ENCODE data around the gene KRTAP5-10.
"Not testable (repeated sequence)": the region's sequence is repeated elsewhere in the genome, so short reads cannot be mapped to it uniquely, and the experiment has no call there.

Gene KRTAP5-10

GRCh38 chr11:71574418-71574817 is 9.1 kb downstream of the KRTAP5-10 start:
- DNase-seq: no peak

DNA sequence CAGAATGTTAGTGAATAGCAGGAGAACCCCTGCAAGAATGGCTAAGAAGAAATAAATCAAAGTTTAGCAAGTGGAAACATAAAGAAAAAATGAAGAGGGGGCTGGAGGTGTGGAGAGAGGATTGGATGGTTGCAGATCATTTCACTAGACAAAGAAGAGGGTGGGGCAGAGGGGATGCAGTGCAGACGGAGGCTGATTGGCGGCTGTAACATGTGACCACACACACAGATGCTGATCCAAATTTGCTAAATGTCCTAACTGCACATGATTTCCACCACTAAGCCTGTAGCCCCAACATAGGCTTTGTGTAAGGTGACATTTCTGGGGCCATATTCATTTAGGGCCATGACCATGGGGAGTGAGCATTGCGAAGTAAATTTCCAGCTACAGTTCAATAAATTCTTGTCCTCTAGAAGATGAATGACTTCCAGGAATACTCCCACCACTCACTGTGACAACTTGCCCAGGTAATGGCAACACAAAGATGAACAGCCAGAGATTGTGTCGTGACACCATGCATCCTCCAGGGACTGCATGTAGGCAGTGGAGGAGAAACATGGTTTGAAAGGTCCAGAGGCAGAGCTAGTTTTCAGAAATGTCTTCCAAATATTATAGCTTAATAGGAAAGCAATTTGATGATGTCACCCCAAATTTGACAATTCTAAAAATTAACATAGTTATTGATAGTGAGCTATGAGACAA is 10.5 kb downstream of the KRTAP5-10 start:
- no peak for DNase-seq

- not testable (repeated sequence) for DNase-seq
Measured at GRCh38 chr11:71576688-71577465, 11.5 kb downstream of the KRTAP5-10 start.

- no peak for DNase-seq
Measured at GRCh38 chr11:71577469-71578004, 12.2 kb downstream of the KRTAP5-10 start.

DNA sequence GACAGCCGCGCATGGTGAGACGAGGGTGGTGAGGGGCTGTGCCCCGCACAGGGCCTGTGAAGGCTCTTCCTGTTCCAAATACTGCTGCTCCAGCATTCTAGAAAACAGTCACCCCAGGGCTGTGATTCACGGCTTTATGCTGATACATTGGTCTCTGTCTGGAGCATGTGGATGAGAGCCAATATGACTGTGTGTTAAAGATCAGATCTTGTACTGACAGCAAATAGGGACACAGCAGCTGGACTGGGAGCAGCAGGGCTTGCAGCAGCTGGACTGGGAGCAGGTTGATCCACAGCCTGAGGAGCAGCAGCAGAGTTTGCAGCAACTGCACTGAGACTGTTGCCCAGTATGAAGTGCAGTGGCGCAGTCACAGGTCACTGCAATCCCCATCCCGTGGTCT is 14.2 kb downstream of the KRTAP5-10 start:
- DNase-seq: not testable (repeated sequence)

DNA sequence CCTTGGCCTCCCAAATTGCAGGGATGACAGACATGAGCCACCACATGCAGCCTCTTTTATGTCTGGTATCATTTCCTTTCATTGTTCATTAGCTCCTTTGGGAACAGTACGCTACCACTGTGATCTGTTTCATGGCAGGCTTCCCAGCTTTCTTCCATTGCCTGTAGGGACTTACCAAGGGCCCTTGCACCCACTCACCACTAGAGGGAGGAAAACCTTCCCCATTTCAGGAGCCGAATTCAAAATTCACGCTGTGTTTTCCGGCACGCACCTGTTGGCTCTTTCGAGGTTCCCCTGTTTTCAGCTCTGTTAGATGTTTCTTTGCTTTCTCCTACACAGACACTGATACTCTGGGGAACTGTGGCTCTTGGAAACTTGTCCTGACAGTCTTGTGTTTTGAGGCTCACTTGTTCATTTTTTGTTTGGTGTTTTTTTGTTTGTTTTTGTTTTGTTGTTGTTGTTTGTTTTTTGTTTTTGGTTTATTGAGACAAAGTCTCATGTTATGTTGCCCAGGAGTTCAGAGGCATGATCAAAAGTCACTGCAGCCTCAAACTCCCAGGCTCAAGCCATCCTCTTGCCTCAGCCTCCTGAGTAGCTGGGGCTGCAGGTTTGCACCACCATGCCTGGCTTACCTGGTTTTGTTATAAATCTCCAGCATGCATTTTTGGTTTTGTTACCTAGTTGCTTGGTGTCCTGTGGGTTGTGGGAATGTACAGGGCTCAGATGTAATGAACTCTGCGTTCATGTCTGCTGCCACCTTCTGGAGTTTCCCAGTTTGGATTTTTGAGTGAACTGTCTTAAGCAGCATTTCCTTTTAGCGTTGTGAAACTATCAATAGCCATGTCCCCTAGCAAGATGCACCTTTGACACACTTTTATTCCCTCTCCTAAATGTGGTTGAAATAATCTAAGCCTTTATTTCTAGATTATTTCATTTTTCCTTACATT is 15.0 kb downstream of the KRTAP5-10 start:
- DNase-seq: peak; percentile 58

DNA sequence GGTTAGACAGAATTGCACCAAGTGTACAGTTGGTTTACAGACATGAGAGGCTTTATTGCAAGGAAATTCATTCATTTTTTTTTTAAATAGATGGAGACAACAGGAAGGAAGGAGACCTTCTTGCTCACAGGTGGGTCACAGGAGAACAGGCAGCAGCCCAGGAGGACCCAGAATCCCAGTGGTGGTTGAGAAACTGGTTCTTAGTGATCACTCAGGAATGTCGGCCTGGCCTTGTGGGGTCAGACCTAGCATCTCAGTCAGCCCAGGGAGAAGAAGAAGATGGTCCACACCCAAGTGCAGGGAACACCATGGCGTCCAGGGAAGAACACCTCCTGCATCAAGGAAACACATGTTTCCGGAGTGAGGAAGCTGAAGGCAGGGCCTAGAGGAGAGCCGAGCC is 16.5 kb downstream of the KRTAP5-10 start:
- no peak for DNase-seq

GRCh38 chr11:71582309-71582895 is 17.0 kb downstream of the KRTAP5-10 start, which contains the start of gene KRTAP5-11:
Gene KRTAP5-11, minus strand, starts transcription at chr11:71582875. Its CDS starts 38 bp downstream, at chr11:71582837.
- DNase-seq: no peak

- not testable (repeated sequence) for DNase-seq
Measured at GRCh38 chr11:71582969-71583368, 17.6 kb downstream of the KRTAP5-10 start.

GRCh38 chr11:71585673-71586072 is 20.3 kb downstream of the KRTAP5-10 start:
- not testable (repeated sequence) for DNase-seq

- DNase-seq: not testable (repeated sequence)
Measured at GRCh38 chr11:71588314-71588713, 23.0 kb downstream of the KRTAP5-10 start.

GRCh38 chr11:71588822-71589545 is 23.6 kb downstream of the KRTAP5-10 start:
- DNase-seq: not testable (repeated sequence)

DNA sequence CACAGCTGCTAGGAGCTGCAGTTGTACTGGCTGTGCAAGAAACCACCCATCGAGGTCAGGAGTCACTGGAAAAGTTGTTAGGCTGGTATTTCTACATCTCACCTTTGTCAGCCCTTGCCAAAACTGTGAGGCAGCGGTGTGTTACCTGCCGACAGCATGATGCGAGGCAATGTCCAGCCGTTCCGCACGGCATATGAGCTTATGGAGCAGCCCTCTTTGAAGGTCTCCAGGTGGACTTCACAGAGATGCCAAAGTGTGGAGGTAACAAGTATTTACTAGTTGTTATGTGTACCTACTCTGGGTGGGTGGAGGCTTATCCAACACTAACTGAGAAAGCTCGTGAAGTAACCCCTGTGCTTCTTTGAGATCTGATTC is 24.2 kb downstream of the KRTAP5-10 start:
- not testable (repeated sequence) for DNase-seq

DNA sequence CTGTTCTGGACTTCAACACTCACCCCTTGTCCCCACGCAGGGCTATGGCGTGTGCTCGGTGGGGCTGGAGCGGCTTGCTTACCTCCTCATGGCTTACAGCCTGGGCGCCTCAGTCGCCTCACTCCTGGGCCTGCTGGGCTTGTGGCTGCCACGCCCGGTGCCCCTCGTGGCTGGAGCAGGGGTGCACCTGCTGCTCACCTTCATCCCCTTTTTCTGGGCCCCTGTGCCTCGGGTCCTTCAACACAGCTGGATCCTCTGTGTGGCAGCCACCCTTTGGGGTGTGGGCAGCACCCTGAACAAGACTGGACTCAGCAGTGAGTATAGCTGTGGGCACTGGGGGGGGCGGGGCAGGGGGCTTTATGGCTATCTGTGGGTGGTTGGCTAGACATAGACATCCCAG is 37.9 kb downstream of the KRTAP5-10 start:
- DNase-seq: not testable (repeated sequence)

DNA sequence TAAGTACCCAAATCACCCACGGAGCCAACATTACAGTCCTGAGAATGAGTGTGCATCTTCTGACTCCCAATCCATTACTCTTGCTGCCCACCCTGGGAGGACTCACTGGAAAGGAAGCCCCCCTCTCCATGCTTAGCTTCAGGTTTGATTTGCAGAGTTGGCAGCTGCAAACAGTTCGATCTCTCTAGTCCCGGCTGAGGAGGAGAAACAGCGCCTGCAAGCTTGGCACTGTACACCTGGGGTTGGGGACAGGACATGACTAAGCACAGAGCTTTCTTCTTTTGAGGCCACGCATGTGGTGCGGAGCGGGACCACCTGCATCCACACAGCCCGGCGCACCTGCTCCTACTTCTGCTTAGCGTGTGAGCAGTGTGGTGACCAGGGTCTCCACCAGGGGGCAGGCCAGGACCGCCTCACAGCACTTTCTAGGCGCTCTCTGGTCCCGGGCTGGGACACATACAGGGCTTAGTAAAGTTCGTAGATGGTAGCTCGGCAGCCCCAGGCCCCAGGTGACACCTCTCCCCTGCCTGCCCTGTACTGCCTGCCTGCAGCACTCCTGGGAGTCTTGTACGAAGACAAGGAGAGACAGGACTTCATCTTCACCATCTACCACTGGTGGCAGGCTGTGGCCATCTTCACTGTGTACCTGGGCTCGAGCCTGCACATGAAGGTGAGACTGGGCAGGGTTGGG is 39.6 kb downstream of the KRTAP5-10 start:
- DNase-seq: not testable (repeated sequence)

DNA sequence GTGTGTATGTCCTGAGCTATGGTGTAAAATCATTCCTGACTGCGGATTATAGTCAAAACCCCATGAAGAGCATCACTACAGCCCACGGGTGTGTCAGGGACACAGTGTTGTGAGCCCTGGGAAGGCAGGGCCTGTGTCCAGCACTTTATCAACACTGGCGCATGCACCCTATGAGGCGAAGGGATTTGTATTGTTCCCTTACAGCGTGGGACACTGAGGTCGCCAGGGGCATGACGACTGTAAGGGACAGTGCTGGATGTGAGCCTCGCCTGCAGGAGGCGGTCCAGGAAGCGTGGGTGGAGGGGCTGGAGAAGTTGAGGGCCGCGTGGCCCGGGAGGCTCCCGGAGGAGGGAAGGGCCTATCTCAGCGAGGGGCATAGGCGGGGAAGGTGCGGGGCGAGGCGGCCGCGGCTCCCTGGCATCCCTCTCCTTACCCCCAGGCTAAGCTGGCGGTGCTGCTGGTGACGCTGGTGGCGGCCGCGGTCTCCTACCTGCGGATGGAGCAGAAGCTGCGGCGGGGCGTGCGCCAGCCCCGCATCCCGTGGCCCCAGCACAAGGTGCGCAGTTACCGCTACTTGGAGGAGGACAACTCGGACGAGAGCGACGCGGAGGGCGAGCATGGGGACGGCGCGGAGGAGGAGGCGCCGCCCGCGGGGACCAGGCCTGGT is 41.6 kb downstream of the KRTAP5-10 start:
- not testable (repeated sequence) for DNase-seq

- not testable (repeated sequence) for DNase-seq
Measured at GRCh38 chr11:71607520-71608216, 42.3 kb downstream of the KRTAP5-10 start.

- not testable (repeated sequence) for DNase-seq
Measured at GRCh38 chr11:71608272-71608671, 42.9 kb downstream of the KRTAP5-10 start.

DNA sequence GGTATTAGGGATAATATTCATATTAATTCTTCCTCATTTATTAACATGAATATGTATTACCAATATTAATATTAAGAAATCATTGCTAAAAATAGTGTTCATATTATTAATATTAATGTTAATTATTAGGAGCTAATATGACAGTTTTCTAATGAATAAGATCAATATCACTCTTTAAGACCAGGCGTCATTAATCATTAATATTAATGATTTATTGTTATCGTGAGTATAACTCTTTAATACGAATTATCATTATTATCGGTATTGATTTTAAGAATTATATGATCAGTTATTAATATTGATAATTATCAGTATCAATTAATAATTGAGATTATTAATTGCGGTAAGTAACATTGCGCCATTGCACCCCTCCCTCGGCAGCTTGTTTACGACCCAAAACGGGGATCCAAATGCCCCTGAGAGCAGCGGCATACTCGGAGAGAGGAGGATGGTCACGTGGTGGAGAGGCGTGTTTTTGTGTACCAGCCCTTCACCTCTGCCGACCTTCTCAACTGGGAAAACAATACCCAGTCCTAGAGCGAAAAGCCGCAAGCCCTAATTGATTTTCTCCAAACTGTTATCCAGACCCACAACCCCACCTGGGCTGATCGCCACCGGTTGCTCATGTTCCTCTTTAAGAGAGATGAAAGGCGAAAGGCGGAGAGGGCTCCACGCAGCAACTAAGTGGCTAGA is 46.0 kb downstream of the KRTAP5-10 start:
- not testable (repeated sequence) for DNase-seq

Data from NCI-H2107 (cell line).